IMR-90 (cell line): ENCODE measurements around the gene TMTC2. TPM values are rescaled to one million over a fixed set of nuclear protein-coding genes. Genes with fewer than 3 reads are reported as not detected.

Experiments
- ATAC-seq: fragments of 200-7000 bp; cut with Tn5 transposase; 2 replicates; pipeline ENCODE4 v1.9.1; 2020; ENCODE audit warnings: low read depth, mild to moderate bottlenecking, moderate library complexity
- BruUV-seq: library from RNA; stranded (reverse); fragments of 400-500 nt; replicated peaks from 2 replicates; lab custom pipeline; 2021; lab: Mats Ljungman, UMichigan
- CTCF ChIA-PET: fragments of 300-600 bp; formaldehyde crosslinking; extraction: SDS; loops from one replicate; lab custom pipeline; 2021; ENCODE audit warnings: antibody characterized with exemption; lab: Yijun Ruan, JAX
- POLR2A ChIA-PET: fragments of 300-600 bp; sonication (Branson Sonifier 250); formaldehyde crosslinking; loops from one replicate; lab custom pipeline; 2022; ENCODE audit warnings: antibody characterized with exemption; ENCODE audit not compliant: unreplicated experiment; lab: Charles Lee
- DNase-seq: peaks from one replicate; pipeline ENCODE4 v3.0.0; 2013
- H2AFZ ChIP-seq: replicated peaks from 2 replicates; pipeline ENCODE3; 2013; ENCODE audit warnings: low read length, mild to moderate bottlenecking; ENCODE audit not compliant: poor library complexity
- H2AK5ac ChIP-seq: 2 replicates; pipeline ENCODE4 v1.6.1; 2013; ENCODE audit warnings: low read depth, low read length, inconsistent platforms
- H2AK9ac ChIP-seq: replicated peaks from 2 replicates; pipeline ENCODE3; 2013; ENCODE audit warnings: mild to moderate bottlenecking, low read depth, low read length, moderate library complexity; ENCODE audit not compliant: poor library complexity
- H2BK120ac ChIP-seq: 2 replicates; pipeline ENCODE4 v1.6.1; 2013; ENCODE audit warnings: low read depth, low read length, inconsistent platforms
- H2BK15ac ChIP-seq: 3 replicates; pipeline ENCODE4 v1.6.1; 2013; ENCODE audit warnings: low read depth, low read length, inconsistent platforms
- H2BK20ac ChIP-seq: 2 replicates; pipeline ENCODE4 v1.6.1; 2013; ENCODE audit warnings: low read depth, mild to moderate bottlenecking, inconsistent platforms, low read length, moderate library complexity
- H2BK5ac ChIP-seq: 2 replicates; pipeline ENCODE4 v1.6.1; 2013; ENCODE audit warnings: mild to moderate bottlenecking, low read depth, low read length, inconsistent platforms; ENCODE audit not compliant: poor library complexity, severe bottlenecking
- H3K14ac ChIP-seq: replicated peaks from 2 replicates; pipeline ENCODE4 v1.6.1; 2013; ENCODE audit warnings: low read depth, low read length, inconsistent platforms
- H3K18ac ChIP-seq: 2 replicates; pipeline ENCODE4 v1.6.1; 2013; ENCODE audit warnings: low read depth, low read length, control low read depth
- H3K23ac ChIP-seq: 2 replicates; pipeline ENCODE4 v1.6.1; 2013; ENCODE audit warnings: low read depth, low read length, inconsistent platforms
- H3K27ac ChIP-seq: 2 replicates; pipeline ENCODE4 v1.5.1; 2013; ENCODE audit warnings: mild to moderate bottlenecking, control low read depth, low read length; ENCODE audit not compliant: insufficient read depth
- H3K27me3 ChIP-seq: 2 replicates; pipeline ENCODE4 v1.6.1; 2013; ENCODE audit warnings: low read length; ENCODE audit not compliant: control insufficient read depth, insufficient read depth
- H3K36me3 ChIP-seq: 2 replicates; pipeline ENCODE4 v1.6.1; 2013; ENCODE audit warnings: low read length, mixed read lengths; ENCODE audit not compliant: control insufficient read depth, insufficient read depth
- H3K4ac ChIP-seq: 2 replicates; pipeline ENCODE4 v1.6.1; 2013; ENCODE audit warnings: low read depth, low read length, inconsistent platforms
- H3K4me1 ChIP-seq: 2 replicates; pipeline ENCODE4 v1.6.1; 2013; ENCODE audit warnings: low read length, mixed read lengths; ENCODE audit not compliant: control insufficient read depth, insufficient read depth
- H3K4me2 ChIP-seq: 2 replicates; pipeline ENCODE4 v1.6.1; 2013; ENCODE audit warnings: low read depth, mild to moderate bottlenecking, control low read depth, low read length, moderate library complexity
- H3K4me3 ChIP-seq: 2 replicates; pipeline ENCODE4 v1.5.1; 2013; ENCODE audit warnings: low read depth, mild to moderate bottlenecking, control low read depth, low read length, moderate library complexity; ENCODE audit not compliant: insufficient read depth
- H3K56ac ChIP-seq: 2 replicates; pipeline ENCODE4 v1.6.1; 2013; ENCODE audit warnings: low read length, inconsistent platforms; ENCODE audit not compliant: insufficient read depth; ENCODE audit errors: extremely low read depth
- H3K79me1 ChIP-seq, 2 experiments: 2 replicates each; pipeline ENCODE4 v1.6.1; 2013; ENCODE audit warnings: low read length in 2 of 2, inconsistent platforms in 1 of 2, low read depth in 1 of 2
- H3K9ac ChIP-seq: 2 replicates; pipeline ENCODE4 v1.6.1; 2013; ENCODE audit warnings: low read depth, low read length, control low read depth
- H3K9me1 ChIP-seq: 2 replicates; pipeline ENCODE4 v1.6.1; 2013; ENCODE audit warnings: low read length, inconsistent platforms; ENCODE audit not compliant: insufficient read depth
- H3K9me3 ChIP-seq: 2 replicates; pipeline ENCODE4 v1.6.1; 2013; ENCODE audit warnings: low read length; ENCODE audit not compliant: control insufficient read depth, insufficient read depth
- H4K20me1 ChIP-seq: 2 replicates; pipeline ENCODE4 v1.6.1; 2013; ENCODE audit warnings: low read length, inconsistent platforms; ENCODE audit not compliant: insufficient read depth
- H4K5ac ChIP-seq: 2 replicates; pipeline ENCODE4 v1.6.1; 2013; ENCODE audit warnings: mild to moderate bottlenecking, low read depth, low read length, control low read depth
- H4K8ac ChIP-seq, 2 experiments: 2 replicates each; pipeline ENCODE4 v1.6.1; 2013; ENCODE audit warnings: low read depth in 2 of 2, low read length in 2 of 2, control low read depth in 1 of 2, inconsistent platforms in 1 of 2
- H4K91ac ChIP-seq: 2 replicates; pipeline ENCODE4 v1.6.1; 2013; ENCODE audit warnings: low read depth, low read length, inconsistent platforms; ENCODE audit not compliant: insufficient read depth
- CHD1 ChIP-seq: IDR thresholded peaks from 2 replicates; pipeline ENCODE4 v1.6.1; 2012; ENCODE audit warnings: low read depth, low read length, improper control_type of control experiment
- MAFK ChIP-seq: IDR thresholded peaks from 2 replicates; pipeline ENCODE4 v1.6.1; 2012; ENCODE audit warnings: low read depth, low read length, improper control_type of control experiment
- MAZ ChIP-seq: IDR thresholded peaks from 2 replicates; pipeline ENCODE4 v1.6.1; 2012; ENCODE audit warnings: low read depth, mild to moderate bottlenecking, low read length, improper control_type of control experiment, moderate library complexity, borderline replicate concordance
- MXI1 ChIP-seq: IDR thresholded peaks from 2 replicates; pipeline ENCODE4 v1.6.1; 2012; ENCODE audit warnings: low read depth, mild to moderate bottlenecking, low read length, moderate library complexity, borderline replicate concordance
- NFE2L2 ChIP-seq: fragments of 150-350 bp; IDR thresholded peaks from 2 replicates; pipeline ENCODE4 v1.6.1; 2016; ENCODE audit warnings: low read depth, mild to moderate bottlenecking, low read length
- POLR2A ChIP-seq: IDR thresholded peaks from 2 replicates; pipeline ENCODE4 v1.6.1; 2012; ENCODE audit warnings: mild to moderate bottlenecking, low read depth, low read length
- RAD21 ChIP-seq: IDR thresholded peaks from 2 replicates; pipeline ENCODE4 v1.6.1; 2012; ENCODE audit warnings: low read length, improper control_type of control experiment
- RCOR1 ChIP-seq: IDR thresholded peaks from 2 replicates; pipeline ENCODE4 v1.6.1; 2012; ENCODE audit warnings: mild to moderate bottlenecking, low read length, improper control_type of control experiment; ENCODE audit not compliant: insufficient replicate concordance
- SMC3 ChIP-seq: fragments of 150-350 bp; IDR thresholded peaks from 2 replicates; pipeline ENCODE4 v1.6.1; 2016; ENCODE audit warnings: low read depth, mild to moderate bottlenecking, antibody characterized with exemption, low read length, moderate library complexity
- WGBS, 2 experiments: methylation state at CpG; one replicate each; pipeline versions ENCODE4 v1.1.5 to v1.1.7; 2013; ENCODE audit warnings: missing lambda C conversion rate in 2 of 2; ENCODE audit not compliant: insufficient read length in 1 of 2; ENCODE audit errors: extremely low coverage in 2 of 2; 5-methylcytosine and 5-hydroxymethylcytosine counted together
- dilution Hi-C: fragments of 300-500 bp; cut with HindIII; formaldehyde crosslinking; loops from one replicate; pipeline ENCODE4 v1.14.3; 2018; ENCODE audit warnings: low sequenced_read_pairs; ENCODE audit not compliant: unreplicated experiment
- in situ Hi-C: fragments of 300-500 bp; cut with MboI; formaldehyde crosslinking; loops from 3 replicates; pipeline ENCODE4 v1.14.3; 2019; ENCODE audit warnings: low sequenced_read_pairs, inconsistent platforms, mixed read lengths
- intact Hi-C: fragments of 100-400 bp; cut with micrococcal nuclease; formaldehyde crosslinking; loops from 2 replicates; pipeline ENCODE4 v1.10.0; 2022
- polyA plus RNA-seq, 3 experiments: library from polyadenylated mRNA; depleted of rRNA; stranded (reverse); fragments of >200 nt; gene quantifications; 2 replicates each; pipeline ENCODE4 v1.2.3, GENCODE V29; 2012; ENCODE audit warnings: low replicate concordance in 1 of 3
- total RNA-seq: library from RNA; depleted of rRNA; stranded (reverse); fragments of >200 nt; gene quantifications from 2 replicates; pipeline ENCODE4 v1.2.3, GENCODE V29; 2012
- TF ChIP-seq, protein P1 (sequence below): conservative IDR thresholded peaks from 2 replicates; pipeline ENCODE4 v1.5.1; 2012; ENCODE audit warnings: mild to moderate bottlenecking, low read depth, low read length, improper control_type of control experiment
- TF ChIP-seq, protein P2 (sequence below): fragments of 150-350 bp; IDR thresholded peaks from 2 replicates; pipeline ENCODE4 v1.6.1; 2016; ENCODE audit warnings: low read depth, mild to moderate bottlenecking, low read length, moderate library complexity, borderline replicate concordance

The TMTC2 gene
- total and polyA plus RNA-seq, 2 of the 4 experiments (the other 2 are of a cell fraction), result 0.56 to 1.4 TPM

- H2BK15ac ChIP-seq, result no peak overlapping the region
- H3K56ac ChIP-seq, result no peak overlapping the region
- intact Hi-C loops (no loop called here), dilution Hi-C loops (no loop called here), in situ Hi-C loops (no loop called here)
- no peak overlapping the region for H4K5ac ChIP-seq
- H3K4ac ChIP-seq, result no peak overlapping the region
- H3K9me1 ChIP-seq, result no peaks in the 10 kb centered on the region
- TF ChIP-seq MAZ (no peak), SMC3 (no peak), CHD1 (no peak), MAFK (no peak), POLR2A (no peak), RCOR1 (no peak), RAD21 (no peak), MXI1 (no peak), NFE2L2 (no peak)
- TF ChIP-seq, protein P1, sequence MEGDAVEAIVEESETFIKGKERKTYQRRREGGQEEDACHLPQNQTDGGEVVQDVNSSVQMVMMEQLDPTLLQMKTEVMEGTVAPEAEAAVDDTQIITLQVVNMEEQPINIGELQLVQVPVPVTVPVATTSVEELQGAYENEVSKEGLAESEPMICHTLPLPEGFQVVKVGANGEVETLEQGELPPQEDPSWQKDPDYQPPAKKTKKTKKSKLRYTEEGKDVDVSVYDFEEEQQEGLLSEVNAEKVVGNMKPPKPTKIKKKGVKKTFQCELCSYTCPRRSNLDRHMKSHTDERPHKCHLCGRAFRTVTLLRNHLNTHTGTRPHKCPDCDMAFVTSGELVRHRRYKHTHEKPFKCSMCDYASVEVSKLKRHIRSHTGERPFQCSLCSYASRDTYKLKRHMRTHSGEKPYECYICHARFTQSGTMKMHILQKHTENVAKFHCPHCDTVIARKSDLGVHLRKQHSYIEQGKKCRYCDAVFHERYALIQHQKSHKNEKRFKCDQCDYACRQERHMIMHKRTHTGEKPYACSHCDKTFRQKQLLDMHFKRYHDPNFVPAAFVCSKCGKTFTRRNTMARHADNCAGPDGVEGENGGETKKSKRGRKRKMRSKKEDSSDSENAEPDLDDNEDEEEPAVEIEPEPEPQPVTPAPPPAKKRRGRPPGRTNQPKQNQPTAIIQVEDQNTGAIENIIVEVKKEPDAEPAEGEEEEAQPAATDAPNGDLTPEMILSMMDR, result no peak
- TF ChIP-seq, protein P2, sequence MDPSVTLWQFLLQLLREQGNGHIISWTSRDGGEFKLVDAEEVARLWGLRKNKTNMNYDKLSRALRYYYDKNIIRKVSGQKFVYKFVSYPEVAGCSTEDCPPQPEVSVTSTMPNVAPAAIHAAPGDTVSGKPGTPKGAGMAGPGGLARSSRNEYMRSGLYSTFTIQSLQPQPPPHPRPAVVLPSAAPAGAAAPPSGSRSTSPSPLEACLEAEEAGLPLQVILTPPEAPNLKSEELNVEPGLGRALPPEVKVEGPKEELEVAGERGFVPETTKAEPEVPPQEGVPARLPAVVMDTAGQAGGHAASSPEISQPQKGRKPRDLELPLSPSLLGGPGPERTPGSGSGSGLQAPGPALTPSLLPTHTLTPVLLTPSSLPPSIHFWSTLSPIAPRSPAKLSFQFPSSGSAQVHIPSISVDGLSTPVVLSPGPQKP, result no peak
- no peaks in the 10 kb centered on the region for H3K27me3 ChIP-seq
- H2BK20ac ChIP-seq, result no peak overlapping the region
- POLR2A ChIA-PET, result no interaction called here
- ATAC-seq (no peak), DNase-seq (peak; percentile 2)
- H3K4me3 ChIP-seq, result no peak overlapping the region
- CTCF ChIA-PET, result no interaction called here
- no peak overlapping the region for H3K23ac ChIP-seq
- H2AK5ac ChIP-seq, result no peak overlapping the region
- H3K79me1 ChIP-seq, result no peaks in the 10 kb centered on the region
- BruUV-seq, result no TSS peak
- H4K8ac ChIP-seq, result no peak overlapping the region
- no peaks in the 10 kb centered on the region; the same call in 1 of the 2 replicates for H3K36me3 ChIP-seq
- no peak overlapping the region for H3K9ac ChIP-seq
- no peak overlapping the region for H2BK120ac ChIP-seq
- H3K18ac ChIP-seq, result no peak overlapping the region
- no peaks in the 10 kb centered on the region for H3K4me1 ChIP-seq
- no peak overlapping the region for H3K4me2 ChIP-seq
- WGBS, 2 experiments, result no CpG with 5 or more reads among the region's 1 CpG
- no peak overlapping the region for H3K14ac ChIP-seq
- H2AFZ ChIP-seq, result no peak overlapping the region
- no peaks in the 10 kb centered on the region for H4K20me1 ChIP-seq
- no peaks in the 10 kb centered on the region for H3K9me3 ChIP-seq
- H3K27ac ChIP-seq, result no peak overlapping the region
- H4K91ac ChIP-seq, result no peak overlapping the region
- no peak overlapping the region for H2BK5ac ChIP-seq
- H2AK9ac ChIP-seq, result no peak overlapping the region
Measured at GRCh38 chr12:82862069-82862841, 175.5 kb downstream of the TMTC2 start.
